ENCODE data around the gene SIGLEC15. TPM values are rescaled to one million over a fixed set of nuclear protein-coding genes. Genes with fewer than 3 reads are reported as not detected.

Gene SIGLEC15
- total RNA-seq, 2 experiments from 2014 or later: not detected

DNA sequence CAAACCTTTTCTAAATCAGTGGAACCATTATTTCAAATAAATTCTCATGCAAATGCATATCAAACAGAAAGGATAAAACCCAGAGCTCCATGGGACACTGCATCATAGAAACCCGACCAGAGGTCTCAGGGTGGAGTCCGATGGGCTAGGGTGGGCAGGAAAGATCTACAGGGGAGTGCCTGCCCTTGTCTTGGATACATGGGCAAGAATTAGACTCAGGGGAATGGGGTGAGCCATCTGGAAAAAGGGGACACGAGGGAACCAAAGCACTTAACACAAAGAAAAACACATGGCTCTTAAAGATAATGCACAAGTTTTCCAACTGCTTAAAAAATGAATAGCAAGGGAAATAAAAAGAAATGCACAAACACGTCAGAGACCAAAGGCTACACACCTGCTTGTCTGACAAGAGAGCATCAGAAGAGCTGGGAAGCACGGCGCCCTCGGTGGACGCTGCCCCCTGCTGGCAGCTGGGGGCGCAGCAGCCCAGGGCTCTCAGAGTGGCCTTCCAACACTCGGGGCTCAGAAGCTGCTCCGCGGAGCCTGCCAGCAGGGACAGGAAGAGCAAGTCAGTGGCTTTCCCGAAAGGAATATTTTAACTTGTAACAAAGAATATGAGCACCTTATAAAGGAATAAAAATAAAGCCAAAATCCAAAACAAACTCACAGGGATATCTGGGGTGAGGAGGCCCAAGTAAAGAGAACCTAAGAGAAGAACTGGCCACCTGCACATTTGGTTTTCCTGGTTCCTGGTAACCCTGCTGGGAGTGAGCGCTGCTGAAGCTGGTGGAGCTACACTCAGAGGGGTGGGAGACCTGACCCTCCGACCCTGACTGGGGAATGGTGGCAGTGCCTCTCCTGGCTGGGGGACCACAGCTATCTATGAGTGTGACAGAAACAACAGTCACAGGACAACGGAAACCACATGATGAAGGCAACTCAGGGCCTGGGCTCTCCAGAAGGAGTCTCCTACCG is 54.5 kb downstream of the SIGLEC15 start:
- peaks cover 31% of the 10 kb centered on the region for H3K36me3 Mint-ChIP-seq
- ATAC-seq (peak; percentile 91), DNase-seq (peak; percentile 71)
- H3K27ac Mint-ChIP-seq: no peak overlapping the region
- peaks cover 10% of the 10 kb centered on the region for H3K4me1 Mint-ChIP-seq
- H3K4me3 Mint-ChIP-seq: no peak overlapping the region
- no peaks in the 10 kb centered on the region for H3K27me3 Mint-ChIP-seq
- CTCF ChIA-PET: interaction anchor here (0.8 to 6.6 kb wide), 40 partner anchors 8 to 259 kb away, joined by 3 to 130 read pairs (median 5); partner anchors contain the start of gene SLC14A1
- H3K9me3 Mint-ChIP-seq (ENCODE audit: low read depth): peaks cover 4% of the 10 kb centered on the region

DNA sequence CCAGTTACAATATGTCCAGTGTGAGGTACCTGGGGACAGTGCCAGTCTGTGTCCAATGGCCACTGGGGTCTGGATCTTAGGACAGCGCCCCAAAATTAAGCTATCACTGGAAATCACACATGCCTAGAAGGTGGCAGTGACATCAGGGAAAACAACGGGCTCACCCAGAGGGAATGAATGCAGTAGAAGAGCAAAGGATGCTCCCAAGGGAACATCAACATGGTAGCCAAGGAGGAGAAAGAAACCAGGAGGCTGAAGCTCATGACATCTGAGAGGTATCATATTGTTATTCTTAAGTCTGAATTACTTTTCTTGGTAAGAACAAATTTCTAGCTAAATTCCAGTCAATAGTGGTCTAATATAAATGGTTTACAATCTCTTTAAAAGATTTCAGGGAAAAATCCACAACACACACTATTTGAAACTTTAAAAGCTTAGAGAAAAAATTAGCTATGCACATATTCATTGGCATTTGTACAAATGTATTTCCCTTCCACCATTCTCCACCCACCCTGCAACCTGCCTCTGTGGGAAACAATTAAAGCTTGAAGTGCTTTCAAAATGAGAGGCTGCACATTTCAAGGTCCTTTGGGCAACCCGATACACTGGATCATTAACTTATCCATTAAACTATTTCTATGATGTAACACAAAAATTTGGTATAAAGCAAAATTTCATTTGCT is 55.5 kb downstream of the SIGLEC15 start:
- Mint-ChIP-seq H3K4me3 (no peak overlapping the region), H3K36me3 (peaks cover 26% of the 10 kb centered on the region), H3K27ac (no peak overlapping the region), H3K4me1 (peaks cover 5% of the 10 kb centered on the region), H3K27me3 (no peaks in the 10 kb centered on the region), H3K9me3 (ENCODE audit: low read depth) (no peaks in the 10 kb centered on the region)
- CTCF ChIA-PET: interaction anchor here (0.7 to 6.6 kb wide), 16 partner anchors 12 to 260 kb away, joined by 3 to 130 read pairs (median 6); partner anchors contain the start of gene SLC14A1
- no peak for ATAC-seq
- no peak for DNase-seq

DNA sequence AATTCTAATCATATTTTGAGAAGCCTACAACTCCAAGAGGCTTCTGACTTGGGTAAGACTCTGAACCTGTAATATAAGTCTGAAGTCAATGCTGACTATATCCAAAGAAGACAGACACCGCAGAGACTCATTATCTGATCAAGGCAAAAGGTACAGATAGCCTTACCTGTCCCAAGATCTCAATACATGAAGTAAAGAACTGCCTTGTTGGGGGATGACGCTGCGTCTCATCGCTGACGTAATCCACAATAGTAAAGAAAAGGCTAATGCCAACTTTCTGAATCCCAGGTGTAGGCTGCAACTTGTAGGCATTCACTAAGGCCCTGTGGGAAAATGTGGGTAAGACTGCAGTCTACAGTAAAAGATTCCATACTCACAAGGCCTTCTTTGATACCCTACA is 62.1 kb downstream of the SIGLEC15 start:
- peaks cover 13% of the 10 kb centered on the region for H3K36me3 Mint-ChIP-seq
- no peaks in the 10 kb centered on the region for H3K4me1 Mint-ChIP-seq
- CTCF ChIA-PET: interaction anchor here (1.0 kb wide), 1 partner anchor 8 kb away, joined by 3 read pairs; no protein-coding TSS in a partner anchor
- DNase-seq (no peak), ATAC-seq (no peak)
- no peaks in the 10 kb centered on the region for H3K9me3 Mint-ChIP-seq (ENCODE audit: low read depth)
- H3K27ac Mint-ChIP-seq: no peak overlapping the region
- H3K4me3 Mint-ChIP-seq: no peak overlapping the region
- H3K27me3 Mint-ChIP-seq: no peaks in the 10 kb centered on the region

- no peaks in the 10 kb centered on the region for H3K27me3 Mint-ChIP-seq
- no peak overlapping the region for H3K4me3 Mint-ChIP-seq
- no peaks in the 10 kb centered on the region for H3K9me3 Mint-ChIP-seq (ENCODE audit: low read depth)
- no peak overlapping the region for H3K27ac Mint-ChIP-seq
- H3K36me3 Mint-ChIP-seq: peaks cover 7% of the 10 kb centered on the region
- ATAC-seq (no peak), DNase-seq (no peak)
- H3K4me1 Mint-ChIP-seq: no peaks in the 10 kb centered on the region
- CTCF ChIA-PET: interaction anchor here (1.1 kb wide), 1 partner anchor 21 kb away, joined by 3 read pairs; no protein-coding TSS in a partner anchor
Observed at GRCh38 chr18:45889419-45890064, 64.1 kb downstream of the SIGLEC15 start.

GRCh38 chr18:45890606-45891005 is 65.1 kb downstream of the SIGLEC15 start:
- CTCF ChIA-PET: interaction anchor here (0.9 to 5.6 kb wide), 4 partner anchors 10 to 226 kb away, joined by 3 to 27 read pairs (median 4); no protein-coding TSS in a partner anchor
- no peak overlapping the region for H3K27ac Mint-ChIP-seq
- H3K9me3 Mint-ChIP-seq (ENCODE audit: low read depth): no peaks in the 10 kb centered on the region
- no peak for DNase-seq
- H3K27me3 Mint-ChIP-seq: no peaks in the 10 kb centered on the region
- ATAC-seq: no peak
- H3K4me1 Mint-ChIP-seq: peaks cover 3% of the 10 kb centered on the region
- H3K4me3 Mint-ChIP-seq: no peak overlapping the region
- H3K36me3 Mint-ChIP-seq: peaks cover 13% of the 10 kb centered on the region

- no peak for ATAC-seq
- Mint-ChIP-seq H3K9me3 (ENCODE audit: low read depth) (no peaks in the 10 kb centered on the region), H3K27me3 (no peaks in the 10 kb centered on the region), H3K36me3 (peaks cover 9% of the 10 kb centered on the region), H3K27ac (no peak overlapping the region), H3K4me1 (peaks cover 6% of the 10 kb centered on the region), H3K4me3 (no peak overlapping the region)
- CTCF ChIA-PET: interaction anchor here (0.7 to 5.6 kb wide), 4 partner anchors 11 to 182 kb away, joined by 3 to 27 read pairs (median 5); no protein-coding TSS in a partner anchor
- no peak for DNase-seq
Observed at GRCh38 chr18:45891806-45892205, 66.3 kb downstream of the SIGLEC15 start.

Other genes starting within 250 kb of the SIGLEC15 start
- under 1 TPM; 0.28 to 0.29 TPM for gene SLC14A2, start 210.2 kb upstream of the SIGLEC15 start, total RNA-seq
- gene SLC14A1, start 101.5 kb upstream of the SIGLEC15 start, total RNA-seq: 10 to 100 TPM in 1 of 2 experiments, 1 to 10 TPM in 1; 6.8 to 14.8 TPM
- 10 to 100 TPM; 22.7 to 24.5 TPM for gene EPG5, start 141.7 kb downstream of the SIGLEC15 start, total RNA-seq
- gene PSTPIP2, start 246.6 kb downstream of the SIGLEC15 start, total RNA-seq: 10 to 100 TPM in 1 of 2 experiments, 1 to 10 TPM in 1; 4.1 to 16.1 TPM

All from activated CD8-positive, alpha-beta memory T cell treated with anti-CD3 and anti-CD28 coated beads, Interleukin-2, amount 10 ng/mL, durations not matched to agents 7 days and 5 days (primary cell).